HepG2 (cell line): ENCODE results near the gene RPL27A. TPM values are rescaled to one million over a fixed set of nuclear protein-coding genes. Genes with fewer than 3 reads are reported as not detected.
A peak's percentile ranks its signal among the peaks of the same experiment; 100 is the strongest.

Experiments
- CBX2 ChIP-seq, 2 experiments: fragments of 200-600 bp in 1 of 2; sonication (generic); formaldehyde crosslinking in 1 of 2; IDR thresholded peaks; 2 replicates each; pipeline versions ENCODE4 v1.7.0 to v1.8.1; 2018 to 2022; ENCODE audit warnings: low read depth in 2 of 2, low read length in 1 of 2, mild to moderate bottlenecking in 1 of 2, missing genetic modification reagents in 1 of 2
- FOXA3 ChIP-seq: IDR thresholded peaks from 2 replicates; pipeline ENCODE4 v1.6.1; 2016; ENCODE audit warnings: missing genetic modification reagents, missing compliant biosample characterization
- GABPB1 ChIP-seq: IDR thresholded peaks from 2 replicates; pipeline ENCODE4 v1.6.1; 2016; ENCODE audit warnings: mild to moderate bottlenecking, missing genetic modification reagents, moderate library complexity, missing compliant biosample characterization
- SMAD3 ChIP-seq: sonication (generic); formaldehyde crosslinking; IDR thresholded peaks from 2 replicates; pipeline ENCODE4 v1.4.0; 2020; ENCODE audit warnings: missing genetic modification reagents
- SMARCC2 ChIP-seq: fragments of 450-650 bp; IDR thresholded peaks from 2 replicates; pipeline ENCODE4 v1.6.1; 2017; ENCODE audit warnings: antibody characterized with exemption, mild to moderate bottlenecking
- TRIM24 ChIP-seq: sonication (generic); formaldehyde crosslinking; IDR thresholded peaks from 2 replicates; pipeline ENCODE4 v1.8.0; 2022; ENCODE audit warnings: mild to moderate bottlenecking, missing genetic modification reagents
- ZNF383 ChIP-seq: sonication (generic); formaldehyde crosslinking; IDR thresholded peaks from 2 replicates; pipeline ENCODE4 v1.4.0; 2020; ENCODE audit warnings: missing genetic modification reagents, mild to moderate bottlenecking, borderline replicate concordance
- ZNF777 ChIP-seq: sonication (generic); formaldehyde crosslinking; IDR thresholded peaks from 2 replicates; pipeline ENCODE4 v1.4.0; 2020; ENCODE audit warnings: missing genetic modification reagents
- polyA plus RNA-seq, 8 experiments: library from polyadenylated mRNA; depleted of rRNA in 3 of 8; stranded (reverse) in 7 of 8; unstranded in 1 of 8; fragments of >200 nt; fragmentation: Illumina TruSeq in 4 of 8; extraction: Trizol in 4 of 8; gene quantifications; 2 replicates each; pipeline versions ENCODE4 v1.2.1 to v1.2.3, GENCODE V29; 2011 to 2016; ENCODE audit warnings: low read depth in 4 of 8, missing spikeins in 1 of 8, mixed read lengths in 1 of 8; ENCODE audit not compliant: insufficient read depth in 1 of 8
- total RNA-seq, 5 experiments: library from RNA; depleted of rRNA; stranded (reverse); fragments of >200 nt; fragmentation: Illumina TruSeq; extraction: Trizol; gene quantifications; 2 replicates each; pipeline ENCODE4 v1.2.3, GENCODE V29; 2016; ENCODE audit warnings: low read depth in 1 of 5
- TF ChIP-seq, protein P1 (sequence below): sonication (generic); formaldehyde crosslinking; IDR thresholded peaks from 2 replicates; pipeline ENCODE4 v1.4.0; 2020; ENCODE audit warnings: missing genetic modification reagents
- TF ChIP-seq, protein P2 (sequence below): sonication (generic); formaldehyde crosslinking; IDR thresholded peaks from 2 replicates; pipeline ENCODE4 v1.4.0; 2020; ENCODE audit warnings: missing genetic modification reagents
- TF ChIP-seq, protein P3 (sequence below): sonication (generic); formaldehyde crosslinking; IDR thresholded peaks from 2 replicates; pipeline ENCODE4 v1.4.0; 2020; ENCODE audit warnings: low read depth, mild to moderate bottlenecking, missing genetic modification reagents
- TF ChIP-seq, protein P4 (sequence below): sonication (generic); formaldehyde crosslinking; IDR thresholded peaks from 2 replicates; pipeline ENCODE4 v1.5.0; 2020; ENCODE audit warnings: missing genetic modification reagents, mild to moderate bottlenecking, borderline replicate concordance
- TF ChIP-seq, protein P5 (sequence below): sonication (generic); formaldehyde crosslinking; IDR thresholded peaks from 2 replicates; pipeline ENCODE4 v1.4.0; 2020; ENCODE audit warnings: missing genetic modification reagents
- TF ChIP-seq, protein P6 (sequence below): sonication (generic); formaldehyde crosslinking; conservative IDR thresholded peaks from 2 replicates; pipeline ENCODE4 v1.4.0; 2020; ENCODE audit warnings: missing genetic modification reagents
- TF ChIP-seq, protein P7 (sequence below): sonication (generic); formaldehyde crosslinking; IDR thresholded peaks from 2 replicates; pipeline ENCODE4 v1.4.0; 2020; ENCODE audit warnings: missing genetic modification reagents, borderline replicate concordance

The RPL27A gene
- total and polyA plus RNA-seq, 2 of the 13 experiments (the other 11 are each of a cell fraction or from before 2014, with no cell fraction given) = 1,531 to 2,153 TPM

DNA sequence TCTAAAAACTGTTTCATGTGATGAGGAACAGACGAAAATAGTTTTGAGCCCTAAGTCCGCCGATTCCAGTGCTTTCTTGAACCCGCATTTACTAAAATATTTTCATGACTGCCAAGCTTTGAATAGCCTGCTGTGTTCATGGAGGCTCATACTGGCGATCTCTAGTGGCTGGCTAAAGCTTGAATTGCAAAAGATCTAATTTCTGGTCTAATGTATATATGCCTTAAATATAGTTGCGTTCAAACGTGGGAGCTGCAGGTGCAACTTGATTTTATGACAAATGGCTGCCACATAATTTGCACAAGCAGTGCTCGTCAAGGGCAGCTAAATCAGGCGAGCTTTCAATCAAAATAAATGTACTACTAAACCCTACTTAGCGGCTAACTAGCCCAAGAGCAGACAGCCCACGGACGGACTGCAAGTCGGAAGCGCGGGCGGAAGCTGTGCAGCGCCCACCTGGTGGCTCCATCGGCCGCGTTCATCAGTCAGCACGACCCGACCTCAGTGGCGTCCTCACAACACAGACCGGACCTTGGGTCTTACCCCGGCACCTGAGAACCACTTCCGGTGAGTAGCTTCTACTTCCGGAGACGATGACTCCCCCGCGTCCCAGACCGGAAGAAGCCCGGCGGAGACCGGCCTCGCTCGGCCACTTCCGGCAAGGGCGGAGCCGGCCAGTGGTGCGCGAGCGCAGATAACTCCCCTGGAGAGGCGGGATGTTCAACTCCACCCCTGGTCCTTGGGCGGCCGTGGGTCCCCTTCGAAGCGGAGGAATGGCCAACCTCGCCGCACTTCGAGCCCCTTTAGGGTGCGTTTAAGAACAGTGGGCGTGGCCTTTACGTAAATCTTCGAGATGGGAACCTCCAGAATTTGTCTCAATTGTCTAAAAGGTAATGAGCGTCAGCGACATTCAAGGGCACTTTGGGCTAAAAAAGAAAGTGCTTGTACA is 6.1 kb downstream of the RPL27A start (continued):
- TF ChIP-seq SMARCC2 (no peak), TRIM24 (CRISPR knock-in tag) (no peak), SMAD3 (CRISPR knock-in tag) (peak; percentile 73), ZNF777 (CRISPR knock-in tag) (peak; percentile 54), GABPB1 (CRISPR knock-in tag) (peak; percentile 99), ZNF383 (CRISPR knock-in tag) (peak; percentile 72; the same call in 1 of the 2 replicates), FOXA3 (CRISPR knock-in tag) (peak; percentile 57; the same call in 1 of the 2 replicates), CBX2 (IDR thresholded peaks at IDR 0.05; ENCODE audit: low read depth, low read length) (no peak), CBX2 (CRISPR knock-in tag; IDR thresholded peaks at IDR 0.05; ENCODE audit: low read depth) (no peak)
- TF ChIP-seq, protein P1, sequence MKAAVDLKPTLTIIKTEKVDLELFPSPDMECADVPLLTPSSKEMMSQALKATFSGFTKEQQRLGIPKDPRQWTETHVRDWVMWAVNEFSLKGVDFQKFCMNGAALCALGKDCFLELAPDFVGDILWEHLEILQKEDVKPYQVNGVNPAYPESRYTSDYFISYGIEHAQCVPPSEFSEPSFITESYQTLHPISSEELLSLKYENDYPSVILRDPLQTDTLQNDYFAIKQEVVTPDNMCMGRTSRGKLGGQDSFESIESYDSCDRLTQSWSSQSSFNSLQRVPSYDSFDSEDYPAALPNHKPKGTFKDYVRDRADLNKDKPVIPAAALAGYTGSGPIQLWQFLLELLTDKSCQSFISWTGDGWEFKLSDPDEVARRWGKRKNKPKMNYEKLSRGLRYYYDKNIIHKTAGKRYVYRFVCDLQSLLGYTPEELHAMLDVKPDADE (CRISPR knock-in tag) = peak; percentile 61; the same call in 1 of the 2 replicates
- TF ChIP-seq, protein P2, sequence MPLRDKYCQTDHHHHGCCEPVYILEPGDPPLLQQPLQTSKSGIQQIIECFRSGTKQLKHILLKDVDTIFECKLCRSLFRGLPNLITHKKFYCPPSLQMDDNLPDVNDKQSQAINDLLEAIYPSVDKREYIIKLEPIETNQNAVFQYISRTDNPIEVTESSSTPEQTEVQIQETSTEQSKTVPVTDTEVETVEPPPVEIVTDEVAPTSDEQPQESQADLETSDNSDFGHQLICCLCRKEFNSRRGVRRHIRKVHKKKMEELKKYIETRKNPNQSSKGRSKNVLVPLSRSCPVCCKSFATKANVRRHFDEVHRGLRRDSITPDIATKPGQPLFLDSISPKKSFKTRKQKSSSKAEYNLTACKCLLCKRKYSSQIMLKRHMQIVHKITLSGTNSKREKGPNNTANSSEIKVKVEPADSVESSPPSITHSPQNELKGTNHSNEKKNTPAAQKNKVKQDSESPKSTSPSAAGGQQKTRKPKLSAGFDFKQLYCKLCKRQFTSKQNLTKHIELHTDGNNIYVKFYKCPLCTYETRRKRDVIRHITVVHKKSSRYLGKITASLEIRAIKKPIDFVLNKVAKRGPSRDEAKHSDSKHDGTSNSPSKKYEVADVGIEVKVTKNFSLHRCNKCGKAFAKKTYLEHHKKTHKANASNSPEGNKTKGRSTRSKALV (CRISPR knock-in tag) = peak; percentile 86
- TF ChIP-seq, protein P3, sequence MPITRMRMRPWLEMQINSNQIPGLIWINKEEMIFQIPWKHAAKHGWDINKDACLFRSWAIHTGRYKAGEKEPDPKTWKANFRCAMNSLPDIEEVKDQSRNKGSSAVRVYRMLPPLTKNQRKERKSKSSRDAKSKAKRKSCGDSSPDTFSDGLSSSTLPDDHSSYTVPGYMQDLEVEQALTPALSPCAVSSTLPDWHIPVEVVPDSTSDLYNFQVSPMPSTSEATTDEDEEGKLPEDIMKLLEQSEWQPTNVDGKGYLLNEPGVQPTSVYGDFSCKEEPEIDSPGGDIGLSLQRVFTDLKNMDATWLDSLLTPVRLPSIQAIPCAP (CRISPR knock-in tag) = no peak
- TF ChIP-seq, protein P4, sequence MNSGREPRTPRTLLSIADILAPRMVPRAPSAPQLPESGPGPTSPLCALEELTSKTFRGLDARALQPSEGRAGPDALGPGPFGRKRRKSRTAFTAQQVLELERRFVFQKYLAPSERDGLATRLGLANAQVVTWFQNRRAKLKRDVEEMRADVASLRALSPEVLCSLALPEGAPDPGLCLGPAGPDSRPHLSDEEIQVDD (CRISPR knock-in tag) = no peak
- TF ChIP-seq, protein P5, sequence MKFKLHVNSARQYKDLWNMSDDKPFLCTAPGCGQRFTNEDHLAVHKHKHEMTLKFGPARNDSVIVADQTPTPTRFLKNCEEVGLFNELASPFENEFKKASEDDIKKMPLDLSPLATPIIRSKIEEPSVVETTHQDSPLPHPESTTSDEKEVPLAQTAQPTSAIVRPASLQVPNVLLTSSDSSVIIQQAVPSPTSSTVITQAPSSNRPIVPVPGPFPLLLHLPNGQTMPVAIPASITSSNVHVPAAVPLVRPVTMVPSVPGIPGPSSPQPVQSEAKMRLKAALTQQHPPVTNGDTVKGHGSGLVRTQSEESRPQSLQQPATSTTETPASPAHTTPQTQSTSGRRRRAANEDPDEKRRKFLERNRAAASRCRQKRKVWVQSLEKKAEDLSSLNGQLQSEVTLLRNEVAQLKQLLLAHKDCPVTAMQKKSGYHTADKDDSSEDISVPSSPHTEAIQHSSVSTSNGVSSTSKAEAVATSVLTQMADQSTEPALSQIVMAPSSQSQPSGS = peak; percentile 78; the same call in 1 of the 2 replicates
- TF ChIP-seq, protein P6, sequence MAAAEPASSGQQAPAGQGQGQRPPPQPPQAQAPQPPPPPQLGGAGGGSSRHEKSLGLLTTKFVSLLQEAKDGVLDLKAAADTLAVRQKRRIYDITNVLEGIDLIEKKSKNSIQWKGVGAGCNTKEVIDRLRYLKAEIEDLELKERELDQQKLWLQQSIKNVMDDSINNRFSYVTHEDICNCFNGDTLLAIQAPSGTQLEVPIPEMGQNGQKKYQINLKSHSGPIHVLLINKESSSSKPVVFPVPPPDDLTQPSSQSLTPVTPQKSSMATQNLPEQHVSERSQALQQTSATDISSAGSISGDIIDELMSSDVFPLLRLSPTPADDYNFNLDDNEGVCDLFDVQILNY = peak; percentile 69; the same call in 1 of the 2 replicates
- TF ChIP-seq, protein P7, sequence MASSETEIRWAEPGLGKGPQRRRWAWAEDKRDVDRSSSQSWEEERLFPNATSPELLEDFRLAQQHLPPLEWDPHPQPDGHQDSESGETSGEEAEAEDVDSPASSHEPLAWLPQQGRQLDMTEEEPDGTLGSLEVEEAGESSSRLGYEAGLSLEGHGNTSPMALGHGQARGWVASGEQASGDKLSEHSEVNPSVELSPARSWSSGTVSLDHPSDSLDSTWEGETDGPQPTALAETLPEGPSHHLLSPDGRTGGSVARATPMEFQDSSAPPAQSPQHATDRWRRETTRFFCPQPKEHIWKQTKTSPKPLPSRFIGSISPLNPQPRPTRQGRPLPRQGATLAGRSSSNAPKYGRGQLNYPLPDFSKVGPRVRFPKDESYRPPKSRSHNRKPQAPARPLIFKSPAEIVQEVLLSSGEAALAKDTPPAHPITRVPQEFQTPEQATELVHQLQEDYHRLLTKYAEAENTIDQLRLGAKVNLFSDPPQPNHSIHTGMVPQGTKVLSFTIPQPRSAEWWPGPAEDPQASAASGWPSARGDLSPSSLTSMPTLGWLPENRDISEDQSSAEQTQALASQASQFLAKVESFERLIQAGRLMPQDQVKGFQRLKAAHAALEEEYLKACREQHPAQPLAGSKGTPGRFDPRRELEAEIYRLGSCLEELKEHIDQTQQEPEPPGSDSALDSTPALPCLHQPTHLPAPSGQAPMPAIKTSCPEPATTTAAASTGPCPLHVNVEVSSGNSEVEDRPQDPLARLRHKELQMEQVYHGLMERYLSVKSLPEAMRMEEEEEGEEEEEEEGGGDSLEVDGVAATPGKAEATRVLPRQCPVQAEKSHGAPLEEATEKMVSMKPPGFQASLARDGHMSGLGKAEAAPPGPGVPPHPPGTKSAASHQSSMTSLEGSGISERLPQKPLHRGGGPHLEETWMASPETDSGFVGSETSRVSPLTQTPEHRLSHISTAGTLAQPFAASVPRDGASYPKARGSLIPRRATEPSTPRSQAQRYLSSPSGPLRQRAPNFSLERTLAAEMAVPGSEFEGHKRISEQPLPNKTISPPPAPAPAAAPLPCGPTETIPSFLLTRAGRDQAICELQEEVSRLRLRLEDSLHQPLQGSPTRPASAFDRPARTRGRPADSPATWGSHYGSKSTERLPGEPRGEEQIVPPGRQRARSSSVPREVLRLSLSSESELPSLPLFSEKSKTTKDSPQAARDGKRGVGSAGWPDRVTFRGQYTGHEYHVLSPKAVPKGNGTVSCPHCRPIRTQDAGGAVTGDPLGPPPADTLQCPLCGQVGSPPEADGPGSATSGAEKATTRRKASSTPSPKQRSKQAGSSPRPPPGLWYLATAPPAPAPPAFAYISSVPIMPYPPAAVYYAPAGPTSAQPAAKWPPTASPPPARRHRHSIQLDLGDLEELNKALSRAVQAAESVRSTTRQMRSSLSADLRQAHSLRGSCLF = 0 out of 2 replicates have a peak, but pooled peaks have one; percentile 51
